HG03520 (cell line): ENCODE results near the gene MYO6.

Source experiments
- ATAC-seq: cut with Tn5 transposase; IDR thresholded peaks from one replicate; pipeline ENCODE4 v1.9.1; 2021; ENCODE audit warnings: mild to moderate bottlenecking, moderate library complexity; ENCODE audit not compliant: unreplicated experiment

The MYO6 gene

DNA sequence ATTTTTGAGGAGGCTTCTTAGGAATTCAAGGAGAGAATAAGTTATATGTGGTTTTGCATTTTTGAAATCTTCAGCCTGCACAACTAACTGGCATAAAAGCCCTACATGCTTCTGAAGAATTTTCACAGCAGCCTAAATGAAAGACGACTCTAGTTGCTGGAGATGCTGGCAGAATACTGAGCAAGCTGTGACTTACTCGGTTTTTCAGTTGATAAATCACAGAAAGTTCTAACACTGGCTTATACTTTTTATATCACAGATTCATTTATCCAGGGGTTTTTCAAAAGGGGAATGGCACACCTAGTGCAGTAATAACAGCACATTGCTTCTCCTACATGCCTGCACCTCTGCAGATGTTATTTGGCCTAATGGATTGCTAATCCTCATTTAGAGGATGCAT, 188.8 kb downstream of the MYO6 start:
- no peak for ATAC-seq

DNA sequence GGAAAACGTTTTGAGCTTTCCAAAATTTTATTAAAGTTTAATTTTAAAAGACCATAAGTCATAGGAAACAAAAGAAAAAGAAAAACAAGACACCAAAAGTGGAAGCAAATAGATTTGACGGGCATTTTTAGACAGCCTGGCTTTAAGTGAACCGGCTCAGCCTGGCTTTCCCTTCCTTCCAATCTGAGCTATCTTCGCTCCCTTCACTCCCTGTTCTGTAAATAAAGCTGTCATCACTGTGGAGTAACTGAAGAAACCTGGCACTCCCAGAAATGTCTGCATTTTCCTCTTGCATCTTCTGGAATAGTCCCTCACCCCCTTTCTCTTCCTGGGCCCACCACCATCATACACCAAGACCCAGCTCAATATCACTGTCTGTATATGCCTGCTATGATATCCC, 191.5 kb downstream of the MYO6 start:
- no peak for ATAC-seq

DNA sequence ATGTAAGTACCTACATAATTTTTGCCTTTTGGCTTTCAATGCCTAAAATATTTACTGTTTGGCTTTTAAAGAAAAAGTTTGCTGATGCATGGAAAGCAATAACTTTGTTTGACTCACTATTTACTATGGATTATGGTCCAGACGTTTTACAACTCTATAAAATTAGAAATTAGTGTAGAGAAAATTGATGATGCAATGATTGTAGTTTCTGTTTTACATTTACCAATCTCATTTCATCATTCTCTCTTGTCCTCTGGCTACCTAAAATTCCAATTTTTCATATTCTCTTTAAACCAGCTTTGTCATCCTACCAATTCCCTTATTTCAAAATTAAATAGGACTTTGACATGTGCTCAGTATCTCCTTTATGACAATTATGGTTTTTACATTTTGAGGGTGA, 192.5 kb downstream of the MYO6 start:
- no peak for ATAC-seq

DNA sequence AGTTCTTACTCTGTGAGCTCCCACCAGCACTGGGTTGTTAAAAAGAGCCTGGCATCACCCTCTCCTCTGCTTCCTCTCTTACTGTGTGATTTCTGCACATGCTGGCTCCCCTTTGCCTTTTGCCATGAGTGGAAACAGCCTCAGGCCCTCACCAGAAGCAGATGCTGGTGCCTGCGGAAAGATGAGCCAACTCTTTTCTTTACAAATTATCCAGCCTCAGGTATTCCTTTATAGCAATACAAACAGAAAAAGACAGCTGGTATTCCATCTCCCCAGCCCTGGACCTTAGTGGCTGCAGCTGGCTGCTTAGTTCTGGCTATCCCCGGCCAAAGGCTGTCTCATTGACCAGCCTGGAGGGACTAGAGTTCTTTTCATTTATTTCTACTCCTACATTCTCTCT, 194.3 kb downstream of the MYO6 start:
- ATAC-seq, result no peak

DNA sequence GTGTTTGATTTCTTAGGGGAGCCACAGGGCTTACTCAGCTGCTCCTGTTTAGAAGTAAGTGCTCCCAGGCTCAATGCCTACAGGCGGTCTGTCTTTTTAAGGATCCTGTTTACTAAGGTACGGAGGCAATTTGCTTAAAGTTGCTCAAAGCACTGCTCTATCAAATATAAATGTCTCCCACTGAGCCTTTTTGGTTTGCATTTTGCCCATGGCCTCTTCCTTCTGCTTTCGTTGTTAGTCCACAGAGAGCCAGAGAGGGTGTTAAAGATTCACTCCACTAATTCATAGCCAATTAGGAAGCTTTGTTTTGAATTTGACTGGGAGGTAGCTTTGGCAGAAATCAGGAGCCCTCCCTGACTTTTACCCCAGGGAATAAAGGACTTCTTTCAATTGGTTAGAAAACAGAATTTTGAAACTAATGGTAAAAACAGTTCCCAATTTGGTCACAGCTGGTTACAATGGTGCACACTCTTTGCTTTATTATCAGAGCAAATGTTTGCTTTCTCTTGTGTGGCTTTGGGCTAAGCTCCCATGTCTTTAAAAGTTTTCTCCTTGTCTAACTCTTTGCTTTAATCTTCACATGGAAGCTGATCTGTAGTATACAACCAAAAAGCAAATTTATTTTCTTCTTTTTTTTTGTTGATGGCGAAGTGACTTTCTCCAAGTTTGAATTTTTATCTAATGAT, 197.2 kb downstream of the MYO6 start:
- ATAC-seq, result no peak

DNA sequence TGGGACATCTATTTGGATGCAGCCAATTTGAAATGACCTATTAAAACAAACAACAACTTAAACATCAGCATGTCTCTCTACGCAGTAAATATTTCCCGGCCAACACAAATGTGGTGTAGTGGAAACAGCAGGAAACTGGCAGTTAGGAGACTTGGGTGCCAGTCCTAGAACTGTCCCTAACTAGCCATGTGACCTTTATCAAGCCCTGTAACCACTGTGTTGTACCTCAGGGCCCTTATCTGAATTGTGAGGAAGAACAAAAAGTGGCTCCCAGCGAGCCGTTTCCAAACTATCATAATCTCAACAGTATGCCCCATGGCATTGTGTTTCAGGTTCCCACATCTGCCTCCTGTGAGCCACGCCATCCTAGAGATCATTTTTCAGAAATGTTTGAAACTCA, 198.9 kb downstream of the MYO6 start:
- no peak for ATAC-seq

DNA sequence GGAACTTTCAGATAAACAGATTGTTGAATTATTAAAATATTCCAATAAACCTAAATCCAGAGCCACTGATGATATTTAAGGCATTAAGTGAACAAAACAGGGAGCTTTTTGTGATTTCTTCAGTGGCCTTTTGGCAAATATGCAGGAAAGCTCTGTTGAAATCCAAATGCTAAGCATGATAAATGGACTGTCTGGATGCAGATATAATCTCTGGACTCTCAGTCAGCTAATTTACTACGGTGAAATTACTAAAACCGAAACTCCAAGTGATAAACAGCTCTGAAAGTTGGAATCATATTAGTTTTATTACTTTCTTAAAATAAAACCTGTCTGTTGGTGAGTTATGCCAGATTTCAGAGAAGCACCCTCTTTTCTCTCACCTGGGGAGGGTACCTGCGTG, 203.1 kb downstream of the MYO6 start:
- ATAC-seq, result no peak

DNA sequence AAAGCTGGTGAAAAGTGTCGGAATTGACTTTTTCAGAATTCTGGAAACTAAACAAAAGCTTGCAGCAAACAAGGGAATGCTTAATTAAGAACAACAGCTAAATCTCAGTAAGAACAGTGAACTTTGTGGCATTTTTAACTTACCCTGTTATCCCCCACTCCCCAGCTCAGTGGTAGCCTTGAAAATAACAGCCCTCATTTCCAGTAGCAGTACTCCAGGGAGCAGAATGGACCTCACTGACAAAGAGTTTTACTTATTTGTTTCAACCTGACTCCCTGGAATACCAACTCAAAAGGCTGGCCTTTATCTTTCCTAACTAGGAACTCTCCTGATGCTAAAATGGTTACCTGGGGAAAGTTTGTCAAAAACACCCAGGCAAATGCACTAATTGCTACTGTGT, 214.5 kb downstream of the MYO6 start:
- ATAC-seq, result no peak

DNA sequence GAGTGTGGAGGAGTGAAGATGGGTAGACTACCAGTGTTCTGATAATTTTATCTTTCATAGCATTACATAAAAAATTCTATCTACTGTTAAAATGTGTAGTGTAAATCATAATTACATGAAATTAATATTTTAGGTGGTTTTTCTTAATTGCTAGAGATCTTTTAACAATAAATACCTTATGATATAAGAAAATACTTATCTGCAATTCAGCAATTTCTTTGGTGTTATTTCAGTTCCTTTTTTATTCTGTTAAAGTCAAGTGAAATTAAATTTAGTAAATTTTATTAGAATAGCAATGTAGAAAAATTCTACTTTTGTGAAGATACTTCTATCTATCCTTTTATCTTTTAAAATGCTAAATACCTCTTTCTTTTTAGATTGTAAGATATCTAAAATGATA, 219.1 kb downstream of the MYO6 start:
- ATAC-seq, result no peak
